H9 (cell line): ENCODE results near the gene SVIP. TPM values are rescaled to one million over a fixed set of nuclear protein-coding genes. Genes with fewer than 3 reads are reported as not detected.

Experiments used
- DNase-seq: peaks from one replicate; pipeline ENCODE4 v3.0.0-alpha.2; 2017
- H2AFZ ChIP-seq: one replicate; pipeline ENCODE4 v1.6.1; 2013; ENCODE audit warnings: mild to moderate bottlenecking, low read length, control low read depth, moderate library complexity
- H2AK5ac ChIP-seq: 2 replicates; pipeline ENCODE4 v1.6.1; 2013; ENCODE audit warnings: low read length, control low read depth, mixed read lengths; ENCODE audit not compliant: insufficient read length
- H2BK120ac ChIP-seq: one replicate; pipeline ENCODE4 v1.6.1; 2013; ENCODE audit warnings: low read depth, mild to moderate bottlenecking, low read length, control low read depth, inconsistent platforms; ENCODE audit not compliant: poor library complexity, severe bottlenecking
- H2BK12ac ChIP-seq: 2 replicates; pipeline ENCODE4 v1.6.1; 2013; ENCODE audit warnings: low read length, control low read depth, mixed read lengths, low read depth; ENCODE audit not compliant: insufficient read length
- H2BK15ac ChIP-seq: 2 replicates; pipeline ENCODE4 v1.6.1; 2013; ENCODE audit warnings: low read depth, low read length, control low read depth
- H2BK20ac ChIP-seq: one replicate; pipeline ENCODE4 v1.6.1; 2013; ENCODE audit warnings: low read depth, mild to moderate bottlenecking, low read length, control low read depth, inconsistent platforms; ENCODE audit not compliant: poor library complexity, severe bottlenecking
- H2BK5ac ChIP-seq: 2 replicates; pipeline ENCODE4 v1.6.1; 2013; ENCODE audit warnings: low read length, control low read depth, mixed read lengths; ENCODE audit not compliant: insufficient read length
- H3K14ac ChIP-seq: 2 replicates; pipeline ENCODE4 v1.6.1; 2013; ENCODE audit warnings: low read length, control low read depth; ENCODE audit not compliant: insufficient read depth
- H3K18ac ChIP-seq: 2 replicates; pipeline ENCODE4 v1.6.1; 2013; ENCODE audit warnings: low read depth, mild to moderate bottlenecking, mixed read lengths, low read length, control low read depth; ENCODE audit not compliant: insufficient read length
- H3K23ac ChIP-seq: 2 replicates; pipeline ENCODE4 v1.6.1; 2013; ENCODE audit warnings: low read length, control low read depth, mixed read lengths, low read depth; ENCODE audit not compliant: insufficient read length
- H3K23me2 ChIP-seq: 2 replicates; pipeline ENCODE4 v1.6.1; 2013; ENCODE audit warnings: low read depth, mild to moderate bottlenecking, mixed read lengths, low read length, control low read depth; ENCODE audit not compliant: insufficient read length, poor library complexity, severe bottlenecking
- H3K27ac ChIP-seq: 2 replicates; pipeline ENCODE4 v1.5.1; 2013; ENCODE audit warnings: low read length, control low read depth, mixed read lengths, low read depth; ENCODE audit not compliant: insufficient read length
- H3K27me3 ChIP-seq: 2 replicates; pipeline ENCODE4 v1.6.1; 2013; ENCODE audit warnings: low read length, control low read depth, inconsistent platforms; ENCODE audit not compliant: insufficient read depth
- H3K4ac ChIP-seq: 2 replicates; pipeline ENCODE4 v1.6.1; 2013; ENCODE audit warnings: low read depth, mild to moderate bottlenecking, control low read depth, inconsistent platforms, low read length, moderate library complexity
- H3K4me1 ChIP-seq: 2 replicates; pipeline ENCODE4 v1.6.1; 2013; ENCODE audit warnings: low read length, control low read depth, inconsistent platforms; ENCODE audit not compliant: insufficient read depth
- H3K4me2 ChIP-seq: 2 replicates; pipeline ENCODE4 v1.6.1; 2013; ENCODE audit warnings: low read length, control low read depth, mixed read lengths; ENCODE audit not compliant: insufficient read length, insufficient read depth
- H3K56ac ChIP-seq: 2 replicates; pipeline ENCODE4 v1.6.1; 2013; ENCODE audit warnings: low read depth, mild to moderate bottlenecking, mixed read lengths, low read length, control low read depth; ENCODE audit not compliant: insufficient read length
- H3K79me1 ChIP-seq: 2 replicates; pipeline ENCODE4 v1.6.1; 2013; ENCODE audit warnings: low read depth, mild to moderate bottlenecking, moderate library complexity, low read length, control low read depth, inconsistent platforms; ENCODE audit not compliant: insufficient read depth, poor library complexity, severe bottlenecking
- H3K79me2 ChIP-seq: 2 replicates; pipeline ENCODE4 v1.6.1; 2013; ENCODE audit warnings: low read length, control low read depth, inconsistent platforms; ENCODE audit not compliant: insufficient read depth
- H3K9ac ChIP-seq: 2 replicates; pipeline ENCODE4 v1.6.1; 2013; ENCODE audit warnings: low read length, control low read depth, mixed read lengths; ENCODE audit not compliant: insufficient read length; ENCODE audit errors: extremely low read depth
- H3K9me3 ChIP-seq: one replicate; pipeline ENCODE4 v1.6.1; 2013; ENCODE audit warnings: low read depth, low read length, inconsistent platforms; ENCODE audit not compliant: control insufficient read depth
- H3T11ph ChIP-seq: one replicate; pipeline ENCODE4 v1.6.1; 2013; ENCODE audit warnings: mild to moderate bottlenecking, low read length, control low read depth, inconsistent platforms
- H4K20me1 ChIP-seq: one replicate; pipeline ENCODE4 v1.6.1; 2013; ENCODE audit not compliant: control insufficient read depth, insufficient read length, insufficient read depth
- H4K5ac ChIP-seq: 2 replicates; pipeline ENCODE4 v1.6.1; 2013; ENCODE audit warnings: low read depth, mild to moderate bottlenecking, mixed read lengths, low read length, control low read depth; ENCODE audit not compliant: insufficient read length
- H4K8ac ChIP-seq: replicated peaks from 2 replicates; pipeline ENCODE4 v1.6.1; 2013; ENCODE audit warnings: low read length, control low read depth, mixed read lengths, low read depth; ENCODE audit not compliant: insufficient read length
- H4K91ac ChIP-seq: 2 replicates; pipeline ENCODE4 v1.6.1; 2013; ENCODE audit warnings: low read depth, mild to moderate bottlenecking, moderate library complexity, mixed read lengths, low read length, control low read depth; ENCODE audit not compliant: insufficient read length
- H3K27ac Mint-ChIP-seq, 3 experiments: 2 replicates in 2 of 3; 3 replicates in 1 of 3; pipeline ENCODE4 v1.8.0; 2020 to 2021; ENCODE audit warnings: mixed read lengths in 3 of 3, mild to moderate bottlenecking in 1 of 3, moderate library complexity in 1 of 3
- H3K27me3 Mint-ChIP-seq: 2 replicates; pipeline ENCODE4 v1.8.0; 2021; ENCODE audit warnings: low read depth, mild to moderate bottlenecking, moderate library complexity, mixed read lengths
- H3K36me3 Mint-ChIP-seq, 3 experiments: 2 replicates in 2 of 3; 3 replicates in 1 of 3; pipeline ENCODE4 v1.8.0; 2020 to 2021; ENCODE audit warnings: low read depth in 3 of 3, mixed read lengths in 3 of 3; ENCODE audit not compliant: insufficient read depth in 1 of 3
- H3K4me1 Mint-ChIP-seq, 2 experiments: 2 replicates each; pipeline ENCODE4 v1.8.0; 2020; ENCODE audit warnings: mixed read lengths in 2 of 2
- H3K4me3 Mint-ChIP-seq, 2 experiments: 2 replicates in 1 of 2; 3 replicates in 1 of 2; pipeline ENCODE4 v1.8.0; 2020 to 2021; ENCODE audit warnings: mild to moderate bottlenecking in 2 of 2, mixed read lengths in 2 of 2, moderate library complexity in 1 of 2
- H3K9me3 Mint-ChIP-seq, 2 experiments: 2 replicates in 1 of 2; 3 replicates in 1 of 2; pipeline ENCODE4 v1.8.0; 2020; ENCODE audit warnings: mild to moderate bottlenecking in 2 of 2, mixed read lengths in 2 of 2, moderate library complexity in 1 of 2
- WGBS: extraction: QIAGEN DNeasy Blood & Tissue Kit; methylation state at CpG from one replicate; pipeline ENCODE4 v1.1.7; 2013; ENCODE audit warnings: missing lambda C conversion rate, low lambda C conversion rate, mixed read lengths; ENCODE audit not compliant: insufficient read length; ENCODE audit errors: extremely low coverage; 5-methylcytosine and 5-hydroxymethylcytosine counted together
- total RNA-seq: library from RNA; stranded (reverse); gene quantifications from 2 replicates; pipeline ENCODE4 v1.2.1, GENCODE V29; 2021
- TF ChIP-seq, protein P1 (sequence below): fragments of 200-600 bp; sonication (generic); conservative IDR thresholded peaks from 3 replicates; pipeline ENCODE4 v1.8.0; 2021; ENCODE audit warnings: antibody characterized with exemption, mild to moderate bottlenecking

The SVIP gene
- total RNA-seq, 1 experiment from 2014 or later: 10.4 TPM

DNA sequence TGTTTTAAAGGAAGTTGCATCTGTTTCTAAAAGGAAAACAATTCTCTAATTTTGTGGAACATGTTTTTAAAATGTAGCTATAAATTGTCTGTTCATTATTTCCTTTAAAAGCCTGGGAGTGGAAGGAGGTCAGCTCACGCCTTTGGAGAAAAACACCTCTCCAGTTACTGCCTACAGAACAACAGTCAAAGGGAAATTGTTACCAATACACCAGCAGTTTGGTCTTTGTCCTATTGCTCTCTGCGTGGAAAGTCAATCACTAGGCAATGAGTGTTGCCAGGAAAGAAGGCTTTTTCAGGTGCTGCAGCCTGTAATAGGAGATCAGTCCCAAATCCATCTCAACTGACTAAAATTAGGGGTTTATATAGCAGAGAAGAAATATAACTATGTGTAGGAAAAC is 22.2 kb downstream of the SVIP start:
- no peak overlapping the region for H3K4me2 ChIP-seq
- no peaks in the 10 kb centered on the region for H3K23me2 ChIP-seq
- H4K91ac ChIP-seq: no peak overlapping the region
- H3K56ac ChIP-seq: no peak overlapping the region
- WGBS: no CpG with 5 or more reads among the region's 2 CpGs
- no peak overlapping the region for H2BK12ac ChIP-seq
- H3K23ac ChIP-seq: no peak overlapping the region
- no peaks in the 10 kb centered on the region for H3K79me2 ChIP-seq
- H3K14ac ChIP-seq: no peak overlapping the region
- H4K20me1 ChIP-seq: no peaks in the 10 kb centered on the region
- no peak overlapping the region for H4K5ac ChIP-seq
- H3K18ac ChIP-seq: no peak overlapping the region
- no peak overlapping the region for H3K4ac ChIP-seq
- no peak overlapping the region for H2BK120ac ChIP-seq
- H2AK5ac ChIP-seq: no peak overlapping the region
- no peaks in the 10 kb centered on the region; the same call in 1 of the 2 replicates for H3K4me1 ChIP-seq
- no peak overlapping the region for H2BK20ac ChIP-seq
- Mint-ChIP-seq H3K27me3 (no peaks in the 10 kb centered on the region), H3K36me3 (peaks cover 4 to 5% (median 4%) of the 10 kb centered on the region in 3 experiments; a peak in 6 of 7 replicates), H3K27ac (no peak overlapping the region), H3K9me3 (peaks cover 9 to 11% of the 10 kb centered on the region in 2 experiments; a peak in 4 of 5 replicates), H3K4me3 (no peak overlapping the region), H3K4me1 (peaks cover 5% of the 10 kb centered on the region in 2 experiments)
- TF ChIP-seq, protein P1, sequence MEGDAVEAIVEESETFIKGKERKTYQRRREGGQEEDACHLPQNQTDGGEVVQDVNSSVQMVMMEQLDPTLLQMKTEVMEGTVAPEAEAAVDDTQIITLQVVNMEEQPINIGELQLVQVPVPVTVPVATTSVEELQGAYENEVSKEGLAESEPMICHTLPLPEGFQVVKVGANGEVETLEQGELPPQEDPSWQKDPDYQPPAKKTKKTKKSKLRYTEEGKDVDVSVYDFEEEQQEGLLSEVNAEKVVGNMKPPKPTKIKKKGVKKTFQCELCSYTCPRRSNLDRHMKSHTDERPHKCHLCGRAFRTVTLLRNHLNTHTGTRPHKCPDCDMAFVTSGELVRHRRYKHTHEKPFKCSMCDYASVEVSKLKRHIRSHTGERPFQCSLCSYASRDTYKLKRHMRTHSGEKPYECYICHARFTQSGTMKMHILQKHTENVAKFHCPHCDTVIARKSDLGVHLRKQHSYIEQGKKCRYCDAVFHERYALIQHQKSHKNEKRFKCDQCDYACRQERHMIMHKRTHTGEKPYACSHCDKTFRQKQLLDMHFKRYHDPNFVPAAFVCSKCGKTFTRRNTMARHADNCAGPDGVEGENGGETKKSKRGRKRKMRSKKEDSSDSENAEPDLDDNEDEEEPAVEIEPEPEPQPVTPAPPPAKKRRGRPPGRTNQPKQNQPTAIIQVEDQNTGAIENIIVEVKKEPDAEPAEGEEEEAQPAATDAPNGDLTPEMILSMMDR: no peak
- H3K9ac ChIP-seq: no peak overlapping the region
- peaks cover 5% of the 10 kb centered on the region for H3K9me3 ChIP-seq
- H2BK15ac ChIP-seq: no peak overlapping the region
- no peaks in the 10 kb centered on the region for H3K27me3 ChIP-seq
- H4K8ac ChIP-seq: no peak overlapping the region
- H2BK5ac ChIP-seq: no peak overlapping the region
- H3K27ac ChIP-seq: no peak overlapping the region
- DNase-seq: no peak
- H3K79me1 ChIP-seq: no peaks in the 10 kb centered on the region
- no peak overlapping the region for H3T11ph ChIP-seq
- no peak overlapping the region for H2AFZ ChIP-seq
